ENCODE measurements around the gene SMYD3. TPM values are rescaled to one million over a fixed set of nuclear protein-coding genes. Genes with fewer than 3 reads are reported as not detected.

The SMYD3 gene
- total and polyA plus RNA-seq, 2 donors (not counting 3 experiments of a cell fraction or from before 2014, with no cell fraction given), result 16.0 to 32.1 TPM

- TF ChIP-seq POLR2A (IDR thresholded peaks at IDR 0.05; ENCODE audit: low read depth, low read length) (no peak), POLR2AphosphoS5 (IDR thresholded peaks at IDR 0.05; ENCODE audit: insufficient read depth, low read depth, low read length) (no peak), GATA2 (IDR thresholded peaks at IDR 0.05; ENCODE audit: insufficient read depth, insufficient read length, low read depth, low read length) (no peak), EZH2 (IDR thresholded peaks at IDR 0.05; ENCODE audit: borderline replicate concordance, low read depth, low read length, severe bottlenecking) (no peak), JUN (IDR thresholded peaks at IDR 0.05; ENCODE audit: borderline replicate concordance, insufficient read depth, insufficient read length, low read depth) (no peak), FOS (IDR thresholded peaks at IDR 0.05; ENCODE audit: borderline replicate concordance, insufficient read depth, low read length) (no peak), MYC (IDR thresholded peaks at IDR 0.05; ENCODE audit: low read depth, low read length) (no peak)
- TF ChIP-seq, protein P1, sequence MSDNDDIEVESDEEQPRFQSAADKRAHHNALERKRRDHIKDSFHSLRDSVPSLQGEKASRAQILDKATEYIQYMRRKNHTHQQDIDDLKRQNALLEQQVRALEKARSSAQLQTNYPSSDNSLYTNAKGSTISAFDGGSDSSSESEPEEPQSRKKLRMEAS (IDR thresholded peaks at IDR 0.05; ENCODE audit: insufficient read depth, insufficient read length), result no peak
- TF ChIP-seq, protein P2, sequence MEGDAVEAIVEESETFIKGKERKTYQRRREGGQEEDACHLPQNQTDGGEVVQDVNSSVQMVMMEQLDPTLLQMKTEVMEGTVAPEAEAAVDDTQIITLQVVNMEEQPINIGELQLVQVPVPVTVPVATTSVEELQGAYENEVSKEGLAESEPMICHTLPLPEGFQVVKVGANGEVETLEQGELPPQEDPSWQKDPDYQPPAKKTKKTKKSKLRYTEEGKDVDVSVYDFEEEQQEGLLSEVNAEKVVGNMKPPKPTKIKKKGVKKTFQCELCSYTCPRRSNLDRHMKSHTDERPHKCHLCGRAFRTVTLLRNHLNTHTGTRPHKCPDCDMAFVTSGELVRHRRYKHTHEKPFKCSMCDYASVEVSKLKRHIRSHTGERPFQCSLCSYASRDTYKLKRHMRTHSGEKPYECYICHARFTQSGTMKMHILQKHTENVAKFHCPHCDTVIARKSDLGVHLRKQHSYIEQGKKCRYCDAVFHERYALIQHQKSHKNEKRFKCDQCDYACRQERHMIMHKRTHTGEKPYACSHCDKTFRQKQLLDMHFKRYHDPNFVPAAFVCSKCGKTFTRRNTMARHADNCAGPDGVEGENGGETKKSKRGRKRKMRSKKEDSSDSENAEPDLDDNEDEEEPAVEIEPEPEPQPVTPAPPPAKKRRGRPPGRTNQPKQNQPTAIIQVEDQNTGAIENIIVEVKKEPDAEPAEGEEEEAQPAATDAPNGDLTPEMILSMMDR (IDR thresholded peaks at IDR 0.05; ENCODE audit: extremely low read depth in 1 of 2, insufficient read depth in 1 of 2, low read depth in 1 of 2, low read length in 2 of 2), result no peak
- intact Hi-C loops (cut with micrococcal nuclease), result no loop called here
- H2AFZ ChIP-seq (ENCODE audit: low read depth, low read length), result no peak overlapping the region
- dilution Hi-C loops (cut with MboI; ENCODE audit: extremely low pct_ligation_motif_present, low sequenced_read_pairs), result no loop called here
- no TSS peak for BruUV-seq (replicated peaks)
- H3K27ac ChIP-seq (ENCODE audit: insufficient read depth, low read depth, low read length), result no peak overlapping the region
- H3K9ac ChIP-seq (replicated peaks; ENCODE audit: extremely low read depth, insufficient read depth, low read length), result no peak overlapping the region
- ChIA-PET POLR2A (no interaction called here), CTCF (interaction anchor here (0.6 kb wide), 1 partner anchor 152 kb away, joined by 3 read pairs; no protein-coding TSS in a partner anchor)
- no peaks in the 10 kb centered on the region for H3K79me2 ChIP-seq (ENCODE audit: control insufficient read depth, insufficient read depth, low read length)
- DNase-seq (ENCODE audit: low read depth, low spot score), result no peak
- no peak for FAIRE-seq
- H3K4me1 ChIP-seq (ENCODE audit: control insufficient read depth, extremely low read depth, insufficient read depth, low read length), result peaks cover 5% of the 10 kb centered on the region
- no peaks in the 10 kb centered on the region for H3K9me1 ChIP-seq (replicated peaks; ENCODE audit: control insufficient read depth, extremely low read depth, insufficient read depth, low read length)
- no peaks in the 10 kb centered on the region for H3K9me3 ChIP-seq (replicated peaks; ENCODE audit: control insufficient read depth, insufficient read depth, low read length)
- H4K20me1 ChIP-seq (replicated peaks; ENCODE audit: control insufficient read depth, extremely low read depth, insufficient read depth, low read length), result no peaks in the 10 kb centered on the region
- no peak overlapping the region for H3K4me3 ChIP-seq (replicated peaks in 1 of 3; ENCODE audit: insufficient read depth in 1 of 3, low read depth in 1 of 3, low read length in 3 of 3)
- H3K27me3 ChIP-seq (ENCODE audit: control insufficient read depth in 2 of 2, insufficient read depth in 2 of 2, low read length in 2 of 2), result no peaks in the 10 kb centered on the region
- H3K36me3 ChIP-seq (ENCODE audit: control insufficient read depth in 2 of 2, extremely low read depth in 1 of 2, insufficient read depth in 2 of 2, low read length in 2 of 2), result no peaks in the 10 kb centered on the region
- no peak overlapping the region for H3K4me2 ChIP-seq (ENCODE audit: insufficient read depth, low read length)
These were observed 322.6 kb downstream of the SMYD3 start for GRCh38 chr1:246184503-246184902.
